IPS-18c (cell line): ENCODE data around the gene DNAJC6.

Source experiments
- H3K4me3 ChIP-seq: 2 replicates; pipeline ENCODE4 v1.7.0; 2013; ENCODE audit warnings: low read depth, mild to moderate bottlenecking, low read length, moderate library complexity; ENCODE audit not compliant: insufficient read depth
- H3K9me3 ChIP-seq: one replicate; pipeline ENCODE4 v1.6.1; 2013; ENCODE audit warnings: mild to moderate bottlenecking, low read length, moderate library complexity; ENCODE audit not compliant: control insufficient read depth, insufficient read depth

The DNAJC6 gene

GRCh38 chr1:65412984-65413375 lies 103.6 kb downstream of the DNAJC6 start:
- Histone ChIP-seq H3K4me3 (no peak overlapping the region), H3K9me3 (no peaks in the 10 kb centered on the region)

GRCh38 chr1:65414538-65414937 lies 105.2 kb downstream of the DNAJC6 start:
- Histone ChIP-seq H3K9me3 (no peaks in the 10 kb centered on the region), H3K4me3 (no peak overlapping the region)

- Histone ChIP-seq H3K9me3 (no peaks in the 10 kb centered on the region), H3K4me3 (no peak overlapping the region)
These were observed 107.4 kb downstream of the DNAJC6 start for GRCh38 chr1:65416767-65417166.

- H3K9me3 ChIP-seq, result no peaks in the 10 kb centered on the region
- no peak overlapping the region for H3K4me3 ChIP-seq
These were observed 108.4 kb downstream of the DNAJC6 start for GRCh38 chr1:65417729-65418128.

GRCh38 chr1:65418522-65419185 lies 109.3 kb downstream of the DNAJC6 start:
- H3K4me3 ChIP-seq, result no peak overlapping the region; the same call in 1 of the 2 replicates
- no peaks in the 10 kb centered on the region for H3K9me3 ChIP-seq

GRCh38 chr1:65419681-65420589 lies 110.6 kb downstream of the DNAJC6 start:
- H3K9me3 ChIP-seq, result no peaks in the 10 kb centered on the region
- H3K4me3 ChIP-seq, result peak overlapping the region; percentile 80

- Histone ChIP-seq H3K4me3 (peak within 1 kb of the TSS; percentile 80), H3K9me3 (no peaks in the 10 kb centered on the region)
These were observed 111.4 kb downstream of the DNAJC6 start, which contains the start of the genes LEPR and LEPROT for GRCh38 chr1:65420590-65421350. LEPR (plus strand) TSS chr1:65420668; CDS start chr1:65565566, 144,898 bp downstream. LEPROT (plus strand) TSS chr1:65420668; CDS start chr1:65420725, 57 bp downstream.

- H3K9me3 ChIP-seq, result no peaks in the 10 kb centered on the region
- peak overlapping the region; percentile 80 for H3K4me3 ChIP-seq
These were observed 112.1 kb downstream of the DNAJC6 start for GRCh38 chr1:65421351-65422025.

- no peak overlapping the region; the same call in 1 of the 2 replicates for H3K4me3 ChIP-seq
- H3K9me3 ChIP-seq, result no peaks in the 10 kb centered on the region
These were observed 113.2 kb downstream of the DNAJC6 start for GRCh38 chr1:65422241-65423203.

GRCh38 chr1:65423884-65424572 lies 114.7 kb downstream of the DNAJC6 start:
- Histone ChIP-seq H3K9me3 (no peaks in the 10 kb centered on the region), H3K4me3 (no peak overlapping the region)

GRCh38 chr1:65424573-65424889 lies 115.2 kb downstream of the DNAJC6 start:
- Histone ChIP-seq H3K9me3 (no peaks in the 10 kb centered on the region), H3K4me3 (no peak overlapping the region)

- H3K4me3 ChIP-seq, result no peak overlapping the region
- H3K9me3 ChIP-seq, result no peaks in the 10 kb centered on the region
These were observed 115.7 kb downstream of the DNAJC6 start for GRCh38 chr1:65425006-65425405.

GRCh38 chr1:65425697-65426096 lies 116.4 kb downstream of the DNAJC6 start:
- Histone ChIP-seq H3K9me3 (no peaks in the 10 kb centered on the region), H3K4me3 (no peak overlapping the region)

- Histone ChIP-seq H3K4me3 (no peak overlapping the region), H3K9me3 (no peaks in the 10 kb centered on the region)
These were observed 119.7 kb downstream of the DNAJC6 start for GRCh38 chr1:65429078-65429477.

- Histone ChIP-seq H3K4me3 (no peak overlapping the region), H3K9me3 (no peaks in the 10 kb centered on the region)
These were observed 120.5 kb downstream of the DNAJC6 start for GRCh38 chr1:65429806-65430205.
